DLD1 (cell line): Measurements from ENCODE around the gene GLYATL1.

ENCODE experiments used
- in situ Hi-C: cut with HindIII; loops from 2 replicates; pipeline ENCODE4 v1.10.0; 2017; ENCODE audit warnings: low sequenced_read_pairs

Gene GLYATL1

DNA sequence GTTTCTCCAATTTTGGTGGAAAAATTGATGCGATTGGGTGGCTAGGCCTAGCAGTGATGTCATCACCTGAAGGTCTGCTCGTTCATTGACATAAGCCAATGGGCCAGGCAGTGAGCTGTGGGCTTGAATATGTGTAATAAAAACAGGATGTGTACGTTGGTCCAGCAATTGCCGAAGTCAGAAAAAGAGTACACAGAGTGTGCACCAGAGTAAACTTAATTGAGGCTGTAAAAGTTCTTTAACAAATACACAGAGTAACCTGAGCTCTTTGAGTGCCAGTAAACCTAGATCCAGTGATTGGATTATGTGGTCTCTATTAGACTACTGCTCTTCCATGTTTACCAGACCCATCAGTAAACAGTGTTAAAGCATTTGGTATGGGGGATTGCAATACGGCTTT lies 13.0 kb upstream of the GLYATL1 start:
- in situ Hi-C loops, result no loop called here

DNA sequence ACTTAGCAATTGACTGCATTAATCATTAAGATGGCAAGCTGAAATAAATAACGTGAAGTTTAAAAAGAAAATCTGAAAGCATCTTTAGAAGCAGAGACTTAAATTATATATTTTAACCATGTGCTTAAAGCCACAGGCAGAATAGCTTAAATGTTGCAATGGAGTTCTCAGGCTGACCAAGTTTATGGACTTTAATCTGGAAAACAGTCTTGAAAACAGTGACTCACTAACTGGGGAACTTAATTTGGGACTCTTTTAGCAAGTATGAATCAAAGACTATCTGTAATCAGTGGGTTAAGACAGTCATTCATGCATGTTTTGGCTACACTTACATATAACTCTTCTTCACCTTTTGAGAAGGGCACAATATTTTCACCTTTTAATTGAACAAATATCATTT lies 12.6 kb upstream of the GLYATL1 start:
- in situ Hi-C loops, result no loop called here

DNA sequence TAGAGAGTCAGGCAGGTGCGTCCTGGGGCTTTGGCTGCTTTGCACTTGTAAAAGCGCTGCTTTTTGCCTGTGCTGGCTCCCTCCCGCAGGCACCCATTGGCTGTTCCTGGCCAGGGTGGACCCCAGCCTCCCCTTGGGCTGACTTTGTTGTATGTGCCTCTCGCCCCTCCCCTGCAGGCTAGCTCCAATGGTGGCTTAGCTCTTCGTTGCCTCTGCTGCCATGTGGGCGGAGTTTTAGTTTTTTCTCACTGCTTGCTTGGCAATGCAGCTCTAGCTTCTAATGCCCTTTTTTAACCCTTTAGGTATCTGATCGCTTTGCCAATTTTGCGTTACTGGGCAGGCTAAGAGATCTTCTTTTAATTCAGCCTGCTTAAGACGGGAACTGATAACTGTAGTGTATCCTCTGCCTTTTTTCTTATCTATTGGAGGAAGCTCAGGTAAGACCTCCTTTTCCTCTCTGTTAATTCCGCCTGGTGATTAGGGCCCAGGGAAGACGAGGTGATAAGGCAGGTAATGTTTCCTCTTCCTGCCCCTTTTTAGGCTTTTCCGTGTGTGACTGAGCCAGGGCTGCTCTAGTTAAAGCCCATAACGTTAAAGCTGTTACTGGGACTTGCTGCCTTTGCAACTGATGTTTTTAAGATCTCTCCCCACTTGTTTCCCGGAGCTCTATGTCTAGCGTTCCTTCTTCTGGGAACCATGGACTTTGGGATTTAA lies 11.7 kb upstream of the GLYATL1 start:
- in situ Hi-C loops, result no loop called here

DNA sequence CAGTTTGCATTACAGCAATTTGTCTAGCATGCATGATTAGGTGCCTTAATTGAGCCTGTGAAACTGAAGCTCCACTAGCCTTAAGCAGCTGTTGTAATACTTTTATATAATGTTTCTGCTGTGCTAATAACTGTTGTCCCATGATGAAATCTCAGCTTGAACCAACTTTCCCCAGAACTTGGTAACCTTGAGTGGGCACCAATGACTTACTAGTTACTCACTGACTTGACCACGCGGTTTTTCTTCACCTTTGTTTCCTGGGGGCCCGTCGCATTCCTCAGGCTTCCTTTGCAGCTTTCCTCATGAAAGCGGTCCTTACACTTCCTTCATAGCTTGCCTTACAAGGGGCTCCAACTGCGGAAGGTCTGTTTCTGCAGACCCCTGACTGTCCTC lies 11.2 kb upstream of the GLYATL1 start:
- in situ Hi-C loops, result no loop called here

DNA sequence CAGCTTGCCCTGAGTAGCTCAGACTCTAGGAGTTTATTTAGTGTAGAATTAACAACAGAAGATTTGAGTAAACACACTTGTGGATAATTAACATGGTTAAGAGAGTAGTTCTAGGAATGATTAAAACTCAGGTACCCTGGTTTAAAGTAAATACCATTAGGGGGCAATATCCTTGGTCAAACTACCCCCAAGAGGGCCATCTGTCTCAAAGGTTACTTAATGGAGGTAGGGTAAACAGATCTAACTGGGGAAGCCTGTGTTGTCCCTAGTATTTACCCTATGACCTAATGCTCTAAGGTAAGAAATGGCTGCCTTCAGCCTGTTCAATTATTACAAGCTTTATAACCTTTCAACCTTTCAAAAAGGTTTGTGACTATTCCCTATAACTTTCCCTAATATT lies 10.6 kb upstream of the GLYATL1 start:
- in situ Hi-C loops, result no loop called here

DNA sequence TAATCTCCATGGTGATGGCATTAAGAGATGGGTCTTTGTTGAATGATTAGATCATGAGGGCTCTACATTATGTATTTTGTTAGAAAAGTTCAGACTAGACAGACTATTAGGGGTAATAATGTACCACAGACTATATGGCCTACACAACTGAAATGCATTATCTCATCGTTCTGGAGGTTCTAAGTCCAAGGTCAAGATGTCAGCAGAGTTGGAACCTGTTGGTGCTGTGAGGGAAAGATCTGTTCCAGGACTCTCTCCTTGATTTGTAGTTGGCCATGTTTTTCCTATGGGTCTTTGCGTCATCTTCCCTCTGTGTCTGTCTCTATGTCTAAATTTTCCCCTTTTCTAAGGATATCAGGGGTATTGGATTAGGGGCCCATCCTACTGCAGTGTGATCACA lies 8.4 kb upstream of the GLYATL1 start:
- in situ Hi-C loops, result no loop called here

DNA sequence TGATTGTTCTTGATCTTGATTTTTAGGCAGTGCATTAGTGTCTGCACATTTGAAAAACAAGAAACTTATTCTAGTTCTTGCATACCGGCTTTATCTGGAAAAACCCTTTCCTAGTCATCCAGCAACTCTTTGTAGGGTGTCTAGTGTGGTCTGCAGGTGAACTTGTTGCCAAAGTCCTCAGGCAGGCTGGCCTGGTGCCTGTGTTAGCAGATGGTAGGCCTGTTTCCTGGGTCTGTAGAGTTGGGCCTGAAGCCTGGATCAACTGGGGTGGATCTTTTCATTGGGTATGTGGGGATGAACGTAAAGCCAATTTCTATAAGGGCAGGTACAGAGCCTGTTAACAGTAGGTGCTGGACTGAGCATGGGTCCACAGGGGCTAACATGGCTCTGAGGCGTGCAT lies 5.6 kb upstream of the GLYATL1 start:
- in situ Hi-C loops, result no loop called here

DNA sequence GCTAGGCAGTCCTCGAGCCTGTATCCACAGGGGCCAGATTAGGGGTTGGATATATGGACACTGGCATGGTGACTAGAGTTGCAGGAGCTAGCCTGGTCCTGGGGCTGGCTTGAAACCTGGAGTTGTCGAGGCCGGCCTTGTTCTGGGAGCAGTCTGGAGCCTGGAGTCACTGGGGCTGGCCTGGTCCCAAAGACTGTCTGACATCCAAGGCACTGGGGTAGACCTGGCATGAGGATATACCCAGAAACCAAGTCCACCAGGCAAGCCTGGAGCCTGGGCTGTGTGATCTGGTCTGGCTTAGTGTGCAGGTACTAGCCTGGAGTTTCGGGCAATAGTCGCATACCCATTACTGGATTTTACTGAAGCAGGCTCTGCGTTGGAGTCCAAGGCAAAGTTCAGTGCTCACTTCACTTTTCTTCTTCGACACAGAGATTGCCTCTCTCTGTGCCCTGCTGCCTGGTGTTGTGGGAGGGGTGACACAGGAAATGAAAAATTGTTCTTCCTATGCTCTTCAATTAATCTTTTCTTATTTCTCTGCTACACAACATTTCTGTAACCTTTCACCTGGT lies 4.3 kb upstream of the GLYATL1 start:
- in situ Hi-C loops, result no loop called here

DNA sequence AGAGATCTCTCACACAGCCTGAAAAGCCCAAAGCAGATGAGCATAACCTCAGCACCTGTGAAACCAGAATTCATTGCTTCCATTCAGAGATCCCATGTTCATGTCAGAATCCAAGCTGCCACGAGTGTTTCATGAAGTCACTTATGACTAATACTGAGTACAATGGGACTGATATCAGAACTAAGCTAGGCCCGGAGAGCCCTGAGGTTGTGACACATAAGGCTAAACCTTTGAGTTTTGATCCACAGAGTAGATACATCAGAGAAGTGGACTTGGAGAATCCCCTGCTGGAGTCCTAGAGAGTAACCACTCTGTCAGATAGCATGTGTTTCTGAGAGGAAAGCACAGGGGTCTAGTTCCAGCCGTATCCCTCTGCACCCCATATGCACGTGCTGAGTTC lies 890 bp upstream of the GLYATL1 start:
- in situ Hi-C loops, result no loop called here

DNA sequence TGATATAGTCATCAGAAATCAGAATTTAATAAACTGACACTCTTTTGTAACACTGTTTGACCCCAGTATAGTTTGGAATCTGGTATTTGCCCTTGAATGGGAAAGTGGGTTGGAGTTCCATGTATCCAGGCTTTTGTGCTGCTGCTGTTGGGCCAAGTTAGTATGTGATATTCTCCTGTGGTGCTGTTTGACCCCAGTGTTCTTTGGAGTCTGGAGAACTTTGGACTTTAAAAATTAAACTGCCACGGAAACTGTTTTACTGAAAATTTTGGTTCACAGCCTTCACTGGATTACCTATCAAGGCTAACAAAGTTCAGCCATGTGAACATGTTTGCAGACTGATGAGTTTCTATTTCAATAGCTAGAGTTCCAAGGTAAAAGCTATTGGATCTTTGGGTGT lies 740 bp downstream of the GLYATL1 start:
- in situ Hi-C loops, result no loop called here

DNA sequence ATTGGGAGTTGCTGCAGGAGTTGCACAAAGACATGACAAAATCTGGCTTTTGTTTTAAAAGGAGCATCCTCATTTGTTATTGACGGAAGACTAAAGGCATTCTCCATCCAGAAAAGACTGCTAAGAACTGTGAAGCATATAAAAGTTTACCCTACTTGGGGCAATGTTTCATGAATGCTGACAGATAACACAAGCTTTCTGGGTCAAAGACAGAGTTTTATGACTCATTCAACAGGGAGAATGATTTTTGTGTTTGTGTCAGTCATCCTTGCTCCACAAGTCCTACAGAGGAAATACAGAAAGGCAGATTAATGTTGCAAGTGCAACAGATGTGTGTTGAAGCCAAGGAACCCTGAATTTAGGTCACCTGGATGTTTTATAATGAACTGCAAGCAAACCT lies 2.5 kb downstream of the GLYATL1 start:
- in situ Hi-C loops, result no loop called here

DNA sequence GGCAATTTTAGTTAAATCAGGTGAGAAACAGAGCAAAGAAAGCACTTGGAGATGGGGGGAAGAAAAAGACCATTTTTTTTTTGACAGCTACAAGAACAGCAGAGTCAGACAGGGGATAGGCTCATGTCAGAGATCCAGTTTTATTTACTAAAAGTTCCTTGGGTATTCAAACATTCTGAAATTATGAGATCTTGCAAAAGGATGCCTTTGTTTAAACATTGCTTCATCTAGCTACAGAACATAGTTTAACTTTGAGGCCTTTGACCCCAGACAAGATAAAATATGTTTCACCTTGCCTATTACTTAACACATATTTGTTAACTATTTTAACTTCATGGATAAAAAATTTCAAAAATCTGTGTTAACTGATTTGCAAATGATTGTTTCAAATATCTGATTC lies 6.4 kb downstream of the GLYATL1 start:
- in situ Hi-C loops, result no loop called here

DNA sequence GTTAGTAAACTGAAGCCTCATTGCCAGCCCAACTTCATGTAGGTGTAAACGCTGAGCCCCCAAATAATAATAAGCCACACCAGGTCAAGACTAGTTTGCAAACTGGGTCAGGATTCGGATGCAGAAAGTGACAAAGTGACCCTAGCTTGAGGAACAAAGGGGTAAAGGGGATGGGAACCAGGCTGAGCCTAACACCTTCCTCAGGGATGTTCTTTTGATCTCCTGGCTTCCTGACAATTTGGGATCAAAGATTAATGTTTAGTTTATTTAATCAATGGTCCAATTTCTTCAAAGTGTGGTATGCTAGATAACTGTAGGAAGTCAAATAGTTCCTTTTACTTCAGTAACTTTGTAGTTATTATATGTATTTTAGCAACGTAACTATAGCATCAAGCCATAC lies 9.9 kb downstream of the GLYATL1 start:
- in situ Hi-C loops, result no loop called here

DNA sequence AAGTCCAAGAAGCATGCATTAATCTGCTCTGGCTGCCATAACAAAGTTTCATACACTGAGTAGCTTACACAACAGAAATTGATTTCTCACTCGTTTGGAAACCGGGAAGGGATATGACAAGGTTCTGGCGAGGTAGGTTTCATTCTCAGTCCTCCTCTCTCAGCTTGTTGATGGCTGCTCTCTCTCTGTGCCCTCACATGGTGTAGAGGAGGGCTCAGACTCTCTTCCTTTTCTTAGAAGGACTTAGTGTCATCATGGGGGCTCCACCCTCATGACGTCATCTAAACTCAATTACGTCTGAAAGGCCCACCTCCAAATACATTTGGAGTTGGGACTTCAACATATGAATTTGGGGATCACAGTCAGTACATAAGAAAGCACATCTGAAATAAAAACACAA lies 18.6 kb downstream of the GLYATL1 start:
- in situ Hi-C loops, result no loop called here

DNA sequence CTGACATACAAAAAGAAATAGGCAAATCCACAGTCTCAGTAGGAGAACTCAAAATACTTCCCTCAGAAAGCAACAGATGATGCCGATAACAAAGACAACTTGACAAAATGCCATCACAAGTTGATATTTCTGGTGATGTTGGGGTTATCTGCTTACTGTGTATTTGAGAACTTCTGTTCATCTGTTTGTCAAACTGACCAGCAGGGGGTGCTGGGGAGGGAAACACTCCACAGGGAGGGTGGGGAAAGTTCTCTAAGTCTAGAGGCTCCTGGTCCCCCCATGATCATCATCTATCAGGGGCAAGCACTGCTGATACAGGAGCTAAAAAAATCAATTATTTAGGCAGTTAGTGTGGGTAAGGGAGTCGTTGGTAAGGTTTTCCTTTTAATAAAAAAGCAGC lies 19.2 kb downstream of the GLYATL1 start:
- in situ Hi-C loops, result no loop called here

DNA sequence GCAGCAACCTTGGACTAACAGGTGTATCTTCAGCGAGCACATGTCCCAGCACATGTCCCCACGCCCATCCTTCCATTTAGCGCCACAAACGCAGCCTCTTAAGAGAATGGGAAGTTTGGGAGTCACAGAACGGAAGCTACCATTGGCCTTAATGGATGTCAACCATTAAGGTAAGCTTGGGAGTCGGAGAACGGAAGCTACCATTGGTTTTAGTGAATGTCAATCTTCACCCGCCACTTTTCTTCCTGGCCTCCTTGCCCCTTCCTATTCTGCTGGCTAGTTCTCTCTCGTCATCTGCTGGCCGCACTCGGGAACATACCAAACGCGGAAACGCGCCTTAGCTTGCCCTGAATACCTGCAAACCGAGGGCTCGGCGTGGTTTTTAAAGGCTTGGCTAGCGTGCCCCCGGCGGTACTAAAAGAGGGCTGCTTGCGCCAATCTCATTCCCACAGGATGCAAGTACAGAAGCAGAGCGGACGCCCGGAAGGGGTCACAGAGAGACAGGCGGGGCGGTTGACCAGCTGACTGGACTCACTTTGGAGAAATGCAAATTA lies 24.3 kb downstream of the GLYATL1 start:
- in situ Hi-C loops, result no loop called here

DNA sequence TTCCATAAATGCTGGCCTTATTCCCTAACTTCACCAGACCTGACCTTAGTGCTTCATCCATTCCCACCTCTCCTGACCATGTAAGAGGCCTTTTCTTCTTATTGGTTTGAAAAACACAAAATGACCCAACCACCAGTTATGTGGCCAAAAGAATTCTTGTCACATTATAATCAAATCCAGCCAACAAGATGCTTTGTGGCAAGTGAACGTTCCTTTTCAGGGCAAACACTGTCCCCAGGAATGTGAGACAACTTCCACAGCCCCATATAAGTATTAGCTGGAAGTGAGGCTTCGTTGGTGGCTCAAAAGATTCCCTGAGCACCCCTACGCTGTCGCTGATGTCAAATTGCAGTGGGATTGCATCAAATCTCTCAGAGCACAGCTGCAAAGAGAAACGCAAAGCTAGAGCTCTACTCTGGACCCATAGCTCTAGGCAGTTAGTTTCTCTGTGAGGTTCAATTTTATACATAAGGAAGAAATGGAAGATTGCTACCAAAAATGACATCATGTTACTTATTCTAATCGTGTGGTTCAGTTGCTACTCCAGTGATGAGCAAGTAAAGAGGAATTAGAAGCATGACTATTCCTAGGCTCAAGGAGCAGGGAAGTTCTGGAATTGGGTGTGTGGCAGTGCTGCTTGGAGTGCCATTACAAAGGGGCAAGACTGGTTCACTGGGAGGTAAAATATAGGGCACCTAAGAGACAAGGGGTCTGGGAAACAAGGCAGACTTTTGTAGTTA lies 26.1 kb downstream of the GLYATL1 start:
- in situ Hi-C loops, result no loop called here

DNA sequence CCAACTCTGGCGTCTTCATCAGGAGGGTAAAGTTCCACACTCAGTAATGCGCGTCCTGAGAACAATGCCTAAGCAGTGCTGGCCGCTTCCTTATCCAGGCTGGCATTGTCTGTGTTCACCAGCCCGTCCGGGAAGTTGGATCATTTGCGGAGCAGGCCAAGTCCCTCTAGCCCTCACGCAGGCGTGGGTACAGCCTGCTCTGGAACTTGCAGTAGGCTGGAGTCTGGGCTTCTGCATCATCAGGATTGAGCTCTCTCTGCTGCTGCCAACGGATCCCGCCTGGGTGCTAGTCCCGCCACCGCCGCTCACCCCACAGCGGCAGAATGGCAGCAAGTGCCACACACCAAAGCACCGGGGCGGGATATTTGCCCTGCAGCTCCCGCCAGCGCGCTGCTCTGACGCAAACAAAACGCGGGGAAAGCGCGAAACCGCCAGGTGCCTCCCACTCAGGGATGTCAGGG lies 29.0 kb downstream of the GLYATL1 start:
- in situ Hi-C loops, result no loop called here

DNA sequence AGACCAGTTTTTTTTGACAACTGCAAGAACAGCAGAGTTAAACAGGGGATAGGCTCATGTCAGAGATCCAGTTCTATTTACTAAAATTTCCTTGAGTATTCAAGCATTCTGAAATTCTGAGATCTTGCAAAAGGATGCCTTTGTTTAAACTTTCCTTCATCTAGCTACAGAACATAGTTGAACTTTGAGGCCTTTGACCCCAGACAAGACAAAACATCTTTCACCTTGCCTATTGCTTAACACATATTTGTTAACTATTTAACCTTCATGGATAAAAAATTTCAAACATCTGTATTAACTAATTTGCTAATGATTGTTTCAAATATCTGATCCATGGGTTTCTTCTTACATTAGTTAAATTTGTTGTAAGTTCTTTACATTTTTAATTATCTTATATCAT lies 38.2 kb downstream of the GLYATL1 start:
- in situ Hi-C loops, result no loop called here

DNA sequence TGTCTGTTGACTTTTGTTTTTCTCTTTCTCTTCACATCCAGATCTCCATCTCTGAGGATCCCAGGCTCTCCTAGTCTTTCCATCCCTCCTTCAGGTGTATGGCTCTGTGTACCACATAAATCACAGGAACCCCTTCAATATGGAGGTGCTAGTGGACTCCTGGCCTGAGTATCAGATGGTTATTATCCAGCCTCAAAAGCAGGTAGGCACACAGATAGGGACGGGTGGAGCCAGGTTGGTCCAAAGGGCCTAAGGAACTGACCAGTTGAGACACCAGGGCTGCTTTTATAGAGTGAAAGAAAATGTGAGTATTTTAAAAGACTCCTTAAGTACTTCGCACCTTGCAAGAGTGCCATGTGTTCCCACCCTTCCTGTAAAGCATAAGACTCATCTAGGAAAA lies 39.9 kb downstream of the GLYATL1 start:
- in situ Hi-C loops, result no loop called here

DNA sequence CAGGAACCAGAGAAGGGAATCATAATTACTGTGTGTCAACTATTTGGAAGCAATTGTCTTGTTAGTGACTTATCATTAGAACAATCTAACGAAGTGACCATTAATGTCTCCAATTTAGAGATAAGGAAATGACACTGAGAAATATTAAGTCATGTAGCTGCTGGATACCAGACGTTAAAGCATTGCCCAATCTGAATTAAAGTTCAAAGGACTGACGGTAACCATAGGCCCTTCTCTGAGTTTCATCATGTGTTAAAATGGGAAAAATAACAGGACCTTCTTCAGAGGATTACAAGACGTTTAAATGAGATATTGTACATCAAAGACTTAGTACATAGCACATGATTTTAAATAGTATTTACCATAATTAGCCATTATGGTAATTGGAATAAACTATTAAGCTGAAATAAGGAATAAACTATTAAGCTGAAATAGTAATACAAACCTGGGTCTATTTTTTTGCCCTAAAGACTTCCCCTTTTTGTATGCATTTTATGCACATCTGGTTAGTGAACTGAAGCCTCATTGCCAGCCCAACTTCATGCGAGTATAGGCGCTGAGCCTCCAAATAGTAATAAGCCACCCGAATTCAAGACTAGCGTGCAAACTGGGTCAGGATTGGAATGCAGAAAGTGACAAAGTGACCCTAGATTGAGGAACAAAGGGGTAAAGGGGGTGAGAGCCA lies 41.0 kb downstream of the GLYATL1 start:
- in situ Hi-C loops, result no loop called here
